GM18505 (cell line): ENCODE data around the gene CHL1.

ENCODE experiments used
- ATAC-seq: cut with Tn5 transposase; IDR thresholded peaks from one replicate; pipeline ENCODE4 v1.9.1; 2021; ENCODE audit not compliant: unreplicated experiment
- POLR2A ChIP-seq: IDR thresholded peaks from 4 replicates; pipeline ENCODE4 v1.6.1; 2011; ENCODE audit warnings: borderline replicate concordance; ENCODE audit not compliant: insufficient read depth, insufficient read length; ENCODE audit errors: extremely low read depth

The CHL1 gene

GRCh38 chr3:242602-243355, 46.2 kb downstream of the CHL1 start:
- TF ChIP-seq POLR2A, result no peak
- ATAC-seq, result no peak

GRCh38 chr3:243356-243725, 46.8 kb downstream of the CHL1 start:
- no peak for TF ChIP-seq POLR2A

GRCh38 chr3:244041-244440, 47.5 kb downstream of the CHL1 start:
- no peak for ATAC-seq
- no peak for TF ChIP-seq POLR2A

More at GRCh38 chr3:243356-243725, 46.8 kb downstream of the CHL1 start:
- ATAC-seq, result no peak

GRCh38 chr3:247916-248315, 51.4 kb downstream of the CHL1 start:
- TF ChIP-seq POLR2A, result no peak
- ATAC-seq, result no peak

DNA sequence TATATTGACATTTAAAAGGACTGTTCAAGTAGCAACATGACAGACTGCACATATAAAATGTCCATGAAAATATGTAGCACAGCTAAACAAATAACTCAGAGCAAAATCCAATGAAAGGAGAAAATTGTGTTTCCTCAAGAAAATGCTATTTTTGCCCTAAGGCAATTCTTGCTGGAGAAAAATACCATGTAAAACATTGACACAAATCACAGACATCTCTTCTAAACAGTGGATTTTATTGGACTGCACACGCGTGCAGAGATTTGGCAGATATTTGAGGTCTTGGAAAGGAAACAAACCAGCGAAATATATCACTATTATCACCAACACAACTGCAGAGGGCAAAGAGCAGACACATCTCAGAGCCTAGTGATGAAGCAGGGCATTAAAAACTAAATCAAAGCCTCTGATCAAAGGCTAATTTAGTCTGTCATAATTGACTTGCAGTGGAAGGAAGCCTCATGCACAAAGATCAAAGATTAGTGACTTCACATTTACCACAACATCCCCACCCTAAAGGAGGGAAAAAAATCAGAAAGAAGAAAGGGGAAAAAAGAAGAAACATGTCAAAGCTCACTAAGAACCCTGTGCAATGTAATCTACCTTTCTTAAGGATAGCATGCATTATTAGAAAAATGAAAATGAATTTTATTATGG, 52.4 kb downstream of the CHL1 start:
- no peak for TF ChIP-seq POLR2A
- ATAC-seq, result no peak

DNA sequence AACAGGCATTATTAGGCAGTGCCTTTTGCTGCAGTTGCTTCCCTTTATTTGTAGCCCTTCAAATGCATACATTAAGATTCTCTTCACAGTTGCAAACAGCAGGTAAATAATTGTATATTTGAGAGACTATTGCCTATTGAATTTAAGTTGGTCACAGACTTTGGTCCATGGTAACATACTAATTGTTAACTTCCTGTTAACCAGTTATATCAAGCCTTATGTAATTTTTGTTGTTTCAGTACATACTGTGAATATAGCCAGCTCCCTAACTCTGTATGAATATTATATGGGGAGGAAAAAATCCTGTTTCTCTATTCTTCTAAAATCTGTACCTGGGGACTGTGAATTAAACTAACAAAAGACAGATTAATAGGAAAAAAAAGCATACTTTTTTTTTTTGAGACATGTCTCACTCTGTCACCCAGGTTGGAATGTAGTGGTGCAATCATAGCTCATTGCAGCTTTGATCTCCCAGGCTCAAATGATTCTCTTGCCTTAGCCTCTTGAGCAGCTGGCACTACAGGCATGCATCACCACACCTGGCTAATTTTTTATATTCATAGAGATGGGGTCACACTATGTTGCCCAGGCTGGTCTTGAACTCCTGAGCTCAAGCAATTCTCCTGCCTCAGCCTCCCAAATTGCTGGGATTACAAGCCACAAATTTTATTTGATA, 53.2 kb downstream of the CHL1 start:
- no peak for TF ChIP-seq POLR2A
- ATAC-seq, result no peak

DNA sequence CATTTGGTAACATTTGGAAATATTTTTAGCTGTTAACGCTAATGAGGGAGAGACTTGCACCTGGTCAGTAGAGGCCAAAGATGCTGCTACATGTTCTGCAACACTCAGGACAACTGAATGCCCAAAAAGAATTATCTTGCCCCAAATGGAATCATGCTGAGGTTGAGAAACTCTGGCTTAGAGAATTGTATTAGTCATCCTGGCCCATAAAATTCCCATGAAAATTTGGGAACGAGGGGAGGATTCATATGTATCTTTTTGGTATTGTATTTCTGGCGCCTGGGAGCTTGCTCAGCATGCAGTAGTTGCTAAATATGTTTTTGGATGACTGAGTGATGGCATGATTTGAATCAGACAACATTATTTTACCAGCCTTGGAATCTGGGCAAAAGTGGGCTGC, 59.9 kb downstream of the CHL1 start:
- no peak for ATAC-seq
- no peak for TF ChIP-seq POLR2A

- no peak for TF ChIP-seq POLR2A
- no peak for ATAC-seq
These were observed 61.3 kb downstream of the CHL1 start for GRCh38 chr3:257826-258225.

- ATAC-seq, result no peak
- TF ChIP-seq POLR2A, result no peak
These were observed 64.3 kb downstream of the CHL1 start for GRCh38 chr3:260898-261297.

- ATAC-seq, result no peak
- TF ChIP-seq POLR2A, result no peak
These were observed 66.8 kb downstream of the CHL1 start for GRCh38 chr3:263393-263792.

- no peak for ATAC-seq
- no peak for TF ChIP-seq POLR2A
These were observed 68.0 kb downstream of the CHL1 start for GRCh38 chr3:264394-265156.

DNA sequence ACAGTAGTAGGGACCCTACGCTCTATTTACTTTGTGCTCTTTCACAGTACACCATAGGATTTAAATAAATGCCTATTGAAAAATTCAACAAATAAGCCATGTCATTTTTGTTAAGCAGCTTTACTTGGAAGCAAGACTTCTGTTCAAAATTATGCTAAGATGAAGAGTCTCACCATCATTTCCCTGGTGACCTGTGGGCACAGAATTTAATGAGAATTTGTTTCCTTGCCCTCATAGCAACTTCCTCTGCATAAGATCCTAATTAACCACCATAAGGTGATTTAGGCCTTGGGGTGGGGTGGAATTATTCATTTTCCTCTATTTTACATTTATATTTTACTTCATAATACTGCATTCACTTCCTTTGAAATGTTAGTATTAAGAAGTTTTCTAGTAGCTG, 70.5 kb downstream of the CHL1 start:
- no peak for TF ChIP-seq POLR2A
- ATAC-seq, result no peak

GRCh38 chr3:270688-271087, 74.1 kb downstream of the CHL1 start:
- peak; percentile 65 for ATAC-seq
- no peak for TF ChIP-seq POLR2A
